AG10803 (cell line): Measurements from ENCODE around the gene NANOS2.

Experiments
- DNase-seq: peaks from one replicate; pipeline ENCODE4 v3.0.0; 2010; ENCODE audit warnings: low read depth
- H3K4me3 ChIP-seq: 2 replicates; pipeline ENCODE4 v1.5.1; 2011; ENCODE audit warnings: mild to moderate bottlenecking, low read length, control low read depth
- TF ChIP-seq, protein P1 (sequence below): conservative IDR thresholded peaks from 2 replicates; pipeline ENCODE4 v1.5.1; 2011; ENCODE audit warnings: mild to moderate bottlenecking, low read length, control low read depth, inconsistent platforms

Gene NANOS2

DNA sequence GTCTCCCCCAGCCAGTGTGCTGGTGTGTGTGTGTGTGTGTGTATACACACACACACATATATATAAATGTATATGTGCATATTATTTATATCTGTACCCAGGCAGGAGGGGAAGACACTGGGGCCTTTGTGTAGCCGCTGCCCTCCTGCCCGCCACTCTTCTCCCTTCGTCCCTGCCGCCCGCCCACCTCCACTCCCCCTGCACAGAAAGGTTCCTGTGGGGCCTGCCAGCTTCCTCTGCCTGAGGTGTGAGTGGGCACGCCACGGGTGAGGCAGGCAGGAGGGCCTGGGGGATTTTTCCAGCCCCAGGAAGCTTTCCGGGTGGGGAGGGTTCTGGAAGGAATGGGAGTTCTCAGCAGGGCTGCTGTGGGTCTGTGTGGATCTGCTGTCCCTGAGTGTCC lies 35.5 kb downstream of the NANOS2 start:
- H3K4me3 ChIP-seq, result no peak overlapping the region
- no peak for DNase-seq
- TF ChIP-seq, protein P1, sequence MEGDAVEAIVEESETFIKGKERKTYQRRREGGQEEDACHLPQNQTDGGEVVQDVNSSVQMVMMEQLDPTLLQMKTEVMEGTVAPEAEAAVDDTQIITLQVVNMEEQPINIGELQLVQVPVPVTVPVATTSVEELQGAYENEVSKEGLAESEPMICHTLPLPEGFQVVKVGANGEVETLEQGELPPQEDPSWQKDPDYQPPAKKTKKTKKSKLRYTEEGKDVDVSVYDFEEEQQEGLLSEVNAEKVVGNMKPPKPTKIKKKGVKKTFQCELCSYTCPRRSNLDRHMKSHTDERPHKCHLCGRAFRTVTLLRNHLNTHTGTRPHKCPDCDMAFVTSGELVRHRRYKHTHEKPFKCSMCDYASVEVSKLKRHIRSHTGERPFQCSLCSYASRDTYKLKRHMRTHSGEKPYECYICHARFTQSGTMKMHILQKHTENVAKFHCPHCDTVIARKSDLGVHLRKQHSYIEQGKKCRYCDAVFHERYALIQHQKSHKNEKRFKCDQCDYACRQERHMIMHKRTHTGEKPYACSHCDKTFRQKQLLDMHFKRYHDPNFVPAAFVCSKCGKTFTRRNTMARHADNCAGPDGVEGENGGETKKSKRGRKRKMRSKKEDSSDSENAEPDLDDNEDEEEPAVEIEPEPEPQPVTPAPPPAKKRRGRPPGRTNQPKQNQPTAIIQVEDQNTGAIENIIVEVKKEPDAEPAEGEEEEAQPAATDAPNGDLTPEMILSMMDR, result no peak

DNA sequence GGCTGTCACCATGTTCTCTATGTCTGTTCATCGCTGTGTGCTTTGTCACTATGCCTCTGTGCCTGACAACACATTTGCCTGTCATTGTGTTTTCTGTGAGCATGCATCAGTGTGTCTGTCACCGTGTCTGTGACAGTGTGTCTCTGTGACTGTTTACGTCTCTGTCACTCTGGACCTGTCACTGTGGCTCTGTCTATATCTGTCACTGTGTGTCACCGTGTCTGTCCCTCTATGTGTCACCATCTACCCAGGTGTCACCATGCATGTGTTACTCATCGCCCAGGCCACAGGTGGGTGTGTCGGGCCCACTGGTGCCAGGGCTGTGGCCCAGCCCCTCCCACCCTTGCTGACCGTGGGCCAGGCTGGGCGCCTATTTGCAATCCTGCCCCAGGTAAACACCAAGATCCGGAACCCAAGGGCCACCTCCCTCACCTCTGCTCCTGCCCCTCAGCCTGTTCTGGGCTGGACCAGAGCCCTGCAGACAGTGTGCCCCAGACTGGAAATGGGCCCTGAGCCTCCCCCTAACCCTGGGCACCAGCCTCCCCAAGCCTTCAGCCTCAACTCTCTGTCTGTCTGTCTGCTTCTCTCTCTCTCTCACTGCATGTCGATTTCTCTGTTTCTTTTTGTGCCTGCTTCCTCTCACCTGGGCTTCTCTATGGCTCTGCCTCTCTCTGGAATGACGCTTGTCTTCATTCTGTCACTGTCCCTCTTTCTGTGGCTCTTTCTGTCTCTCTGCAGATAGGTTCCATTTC lies 36.4 kb downstream of the NANOS2 start:
- DNase-seq, result no peak
- no peak overlapping the region for H3K4me3 ChIP-seq
- TF ChIP-seq, protein P1, result no peak

DNA sequence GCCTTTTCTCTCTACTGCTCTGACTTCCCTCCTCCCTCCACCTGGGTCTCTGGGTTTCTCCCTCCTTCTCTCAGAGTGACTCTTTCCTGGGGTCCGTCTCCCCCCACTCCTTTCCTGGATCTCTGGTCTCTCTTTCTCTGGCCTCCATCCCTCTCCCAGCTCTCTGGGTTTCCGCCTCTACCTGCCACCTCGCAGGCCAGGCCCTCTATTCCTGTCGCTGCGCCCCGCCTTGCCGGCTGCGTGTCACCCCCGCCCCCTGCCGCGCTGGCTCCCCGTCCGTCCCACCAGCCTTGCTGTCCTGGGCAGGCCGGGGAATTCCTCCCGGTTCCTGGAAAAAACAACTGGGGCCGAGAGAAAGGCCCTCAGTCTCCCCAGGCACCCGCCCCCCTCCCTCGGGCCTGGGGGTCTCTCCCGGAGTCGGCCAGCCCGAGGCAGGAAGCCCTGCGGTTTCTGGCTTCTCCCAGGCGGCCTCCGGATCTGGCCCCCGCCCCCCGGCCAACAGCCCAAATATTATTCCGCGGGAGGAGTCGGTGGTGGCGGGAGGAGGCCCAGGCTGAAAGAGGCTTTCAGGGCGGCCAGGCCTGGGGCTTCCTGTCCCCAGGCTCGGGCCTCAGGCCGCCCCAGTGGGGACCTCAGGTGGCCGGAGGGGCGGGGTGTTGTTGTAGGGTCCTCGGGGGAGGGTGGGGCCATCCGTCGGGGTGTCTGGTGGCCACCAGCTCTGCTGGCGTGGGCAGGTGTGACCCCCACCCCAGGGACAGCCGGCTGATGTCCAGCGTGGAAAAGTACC lies 38.0 kb downstream of the NANOS2 start:
- DNase-seq, result peak; percentile 49
- TF ChIP-seq, protein P1, result no peak
- no peak overlapping the region for H3K4me3 ChIP-seq

DNA sequence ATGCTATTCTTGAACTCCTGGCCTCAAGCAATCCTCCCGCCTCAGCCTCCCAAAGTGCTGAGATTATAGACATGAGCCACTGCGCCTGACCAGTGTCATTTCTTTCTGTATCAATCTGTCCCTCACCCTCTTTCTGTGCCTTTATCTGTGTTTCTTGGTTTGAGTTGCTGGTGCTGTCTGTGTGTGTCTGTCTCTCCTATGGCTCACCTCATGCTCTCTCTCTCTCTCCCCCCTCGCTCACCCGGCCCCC lies 38.5 kb downstream of the NANOS2 start:
- TF ChIP-seq, protein P1, result no peak
- no peak for DNase-seq
- no peak overlapping the region for H3K4me3 ChIP-seq

DNA sequence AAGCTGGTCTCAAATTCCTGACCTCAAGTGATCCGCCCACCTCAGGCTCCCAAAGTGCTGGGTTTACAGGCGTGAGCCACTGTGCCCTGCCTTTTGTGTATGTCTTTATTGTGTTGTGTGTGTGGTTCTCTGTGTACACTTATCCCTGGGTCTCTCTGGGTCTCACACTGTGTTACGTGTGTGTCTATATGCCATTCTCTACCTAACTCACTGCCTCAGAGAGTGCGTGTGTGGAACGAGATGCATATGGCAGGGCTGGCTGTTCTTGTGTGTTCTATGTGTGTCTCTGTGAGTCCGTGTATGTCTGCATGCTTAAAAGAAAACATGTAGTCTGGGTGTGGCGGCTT lies 40.0 kb downstream of the NANOS2 start:
- TF ChIP-seq, protein P1, result no peak
- H3K4me3 ChIP-seq, result no peak overlapping the region

DNA sequence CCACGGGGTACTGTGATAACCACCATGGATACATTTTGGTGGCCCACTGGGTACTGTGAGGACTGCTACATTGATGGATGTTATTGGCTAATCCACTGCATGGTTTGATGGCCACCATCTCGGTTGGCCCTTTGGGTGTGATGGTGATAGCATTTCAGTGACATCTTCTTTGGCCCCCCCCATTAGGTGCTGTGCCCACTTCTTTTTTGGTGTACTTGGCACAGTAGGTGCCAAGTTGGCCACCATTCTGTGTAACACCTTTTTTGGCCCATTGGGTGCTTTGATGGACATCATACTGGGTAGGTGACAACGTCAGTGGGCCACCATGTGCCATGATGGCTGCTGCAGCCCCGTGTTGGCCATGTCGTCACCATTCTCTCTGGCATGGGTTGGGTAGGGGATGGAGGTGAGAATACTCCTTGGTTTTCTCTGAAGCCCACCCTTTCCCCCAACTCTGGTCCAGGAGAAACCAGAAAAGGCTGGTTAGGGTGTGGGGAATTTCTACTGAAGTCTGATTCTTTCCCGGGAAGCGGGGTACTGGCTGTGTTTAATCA lies 41.3 kb downstream of the NANOS2 start:
- TF ChIP-seq, protein P1, result no peak
- H3K4me3 ChIP-seq, result no peak overlapping the region
- no peak for DNase-seq

More for the DNA sequence above, 40.0 kb downstream of the NANOS2 start:
- no peak for DNase-seq
